ENCODE results near the gene SLC4A1AP. TPM values are rescaled to one million over a fixed set of nuclear protein-coding genes. Genes with fewer than 3 reads are reported as not detected.
"Not testable (repeated sequence)": the region's sequence is repeated elsewhere in the genome, so short reads cannot be mapped to it uniquely, and the experiment has no call there.

SLC4A1AP gene
- total and polyA plus RNA-seq, 4 donors = 7.2 to 12.3 (median 9.5) TPM

- peak; percentile 6 for TF ChIP-seq SP1 (IDR thresholded peaks at IDR 0.05)
- peaks cover 0 to 19% (median 14%) of the 10 kb centered on the region in 4 donors for H3K4me1 ChIP-seq (ENCODE audit: control insufficient read depth in 4 of 4, insufficient read depth in 4 of 4, low read length in 3 of 4)
- DNase-seq (ENCODE audit: low spot score); H3K4me3 ChIP-seq (ENCODE audit: low read depth in 1 of 3, low read length in 3 of 3); H3K27ac ChIP-seq (ENCODE audit: low read depth in 1 of 2, low read length in 2 of 2); H3K9ac ChIP-seq (ENCODE audit: low read depth in 1 of 2, low read length in 2 of 2); H3K9me3 ChIP-seq (ENCODE audit: control insufficient read depth in 4 of 4, low read length in 3 of 4); H3K27me3 ChIP-seq (ENCODE audit: control insufficient read depth in 4 of 4, insufficient read depth in 4 of 4, low read length in 3 of 4): not testable (repeated sequence)
- WGBS = 74% methylated on average over 3 of the region's 3 CpGs
- H3K36me3 ChIP-seq (ENCODE audit: control insufficient read depth in 4 of 4, insufficient read depth in 3 of 4, low read depth in 1 of 4, low read length in 3 of 4) = peaks cover 5 to 22% (median 13%) of the 10 kb centered on the region in 4 donors
Measured at GRCh38 chr2:27626921-27627320, 36.8 kb upstream of the SLC4A1AP start.

GRCh38 chr2:27627963-27628766 is 35.5 kb upstream of the SLC4A1AP start:
- H3K4me3 ChIP-seq (ENCODE audit: low read depth in 1 of 3, low read length in 3 of 3) = peak overlapping the region; percentile 70 to 100 (median 89)
- H3K36me3 ChIP-seq (ENCODE audit: control insufficient read depth in 4 of 4, insufficient read depth in 3 of 4, low read depth in 1 of 4, low read length in 3 of 4) = peaks cover 4 to 20% (median 15%) of the 10 kb centered on the region in 4 donors
- H3K4me1 ChIP-seq (ENCODE audit: control insufficient read depth in 4 of 4, insufficient read depth in 4 of 4, low read length in 3 of 4) = peaks cover 0 to 19% (median 14%) of the 10 kb centered on the region in 4 donors
- WGBS = 6% methylated on average over 21 of the region's 21 CpGs
- TF ChIP-seq ZBTB33 (IDR thresholded peaks at IDR 0.05) (no peak), YY1 (IDR thresholded peaks at IDR 0.05) (no peak), CTCF (IDR thresholded peaks at IDR 0.05; ENCODE audit: low read depth, low read length, missing input control) (no peak), RXRA (IDR thresholded peaks at IDR 0.05) (no peak), MAX (IDR thresholded peaks at IDR 0.05) (no peak), EGR1 (IDR thresholded peaks at IDR 0.05; ENCODE audit: low read depth in 2 of 2) (no peak), TAF1 (conservative IDR thresholded peaks at IDR 0.05) (no peak), ATF3 (IDR thresholded peaks at IDR 0.05) (no peak)
- no peaks in the 10 kb centered on the region for H3K27me3 ChIP-seq (ENCODE audit: control insufficient read depth in 4 of 4, insufficient read depth in 4 of 4, low read length in 3 of 4)
- H3K9me3 ChIP-seq (ENCODE audit: control insufficient read depth in 4 of 4, low read length in 3 of 4) = no peaks in the 10 kb centered on the region
- H3K9ac ChIP-seq (ENCODE audit: low read depth in 1 of 2, low read length in 2 of 2) = peak overlapping the region; percentile 20 to 93
- peak overlapping the region; percentile 32 to 70 for H3K27ac ChIP-seq (ENCODE audit: low read depth in 1 of 2, low read length in 2 of 2)
- DNase-seq (ENCODE audit: low spot score) = peak; percentile 43
